Measurements from ENCODE around the gene ERI2. TPM values are rescaled to one million over a fixed set of nuclear protein-coding genes. Genes with fewer than 3 reads are reported as not detected.

Gene ERI2
- total and polyA plus RNA-seq, 2 of the 4 experiments (the other 2 are of a cell fraction): 7.5 to 10.2 TPM

- H3K4me2 ChIP-seq (ENCODE audit: low read depth, low read length): no peak overlapping the region
- no peak overlapping the region for H2BK20ac ChIP-seq (ENCODE audit: low read depth, low read length)
- peaks cover 2% of the 10 kb centered on the region; the same call in 1 of the 2 replicates for H3K36me3 ChIP-seq (ENCODE audit: control insufficient read depth, insufficient read depth, low read length)
- H4K20me1 ChIP-seq (ENCODE audit: insufficient read depth, low read length): no peaks in the 10 kb centered on the region
- H3K4me3 ChIP-seq (ENCODE audit: insufficient read depth, low read depth, low read length): no peak overlapping the region
- dilution Hi-C loops (cut with HindIII; ENCODE audit: low sequenced_read_pairs, unreplicated experiment) (no loop called here), in situ Hi-C loops (cut with MboI; ENCODE audit: low sequenced_read_pairs) (no loop called here), intact Hi-C loops (cut with micrococcal nuclease) (no loop called here)
- 93% methylated on average over 5 of the region's 6 CpGs; no CpG with 5 or more reads in 1 of the 2 experiments for WGBS, 2 experiments (ENCODE audit: extremely low coverage in 2 of 2, insufficient read length in 1 of 2)
- no peak overlapping the region for H3K56ac ChIP-seq (ENCODE audit: extremely low read depth, insufficient read depth, low read length)
- no peak overlapping the region for H2AFZ ChIP-seq (replicated peaks; ENCODE audit: low read length, poor library complexity)
- no peak overlapping the region for H2BK120ac ChIP-seq (ENCODE audit: low read depth, low read length)
- no peak overlapping the region for H2BK15ac ChIP-seq (ENCODE audit: low read depth, low read length)
- H4K91ac ChIP-seq (ENCODE audit: insufficient read depth, low read depth, low read length): no peak overlapping the region
- H4K8ac ChIP-seq (ENCODE audit: low read depth in 2 of 2, low read length in 2 of 2): no peak overlapping the region
- no peak overlapping the region for H3K14ac ChIP-seq (replicated peaks; ENCODE audit: low read depth, low read length)
- DNase-seq (no peak), ATAC-seq (ENCODE audit: low read depth) (no peak)
- H4K5ac ChIP-seq (ENCODE audit: low read depth, low read length): no peak overlapping the region
- no peak overlapping the region for H3K18ac ChIP-seq (ENCODE audit: low read depth, low read length)
- H3K27me3 ChIP-seq (ENCODE audit: control insufficient read depth, insufficient read depth, low read length): no peaks in the 10 kb centered on the region
- H2BK5ac ChIP-seq (ENCODE audit: low read depth, low read length, poor library complexity, severe bottlenecking): no peak overlapping the region
- no TSS peak for BruUV-seq (replicated peaks)
- no peak overlapping the region for H2AK5ac ChIP-seq (ENCODE audit: low read depth, low read length)
- no peak overlapping the region for H2AK9ac ChIP-seq (replicated peaks; ENCODE audit: low read depth, low read length, poor library complexity)
- ChIA-PET POLR2A (ENCODE audit: unreplicated experiment) (no interaction called here), CTCF (interaction anchor here (1.2 kb wide), 1 partner anchor 237 kb away, joined by 3 read pairs; no protein-coding TSS in a partner anchor)
- no peak overlapping the region for H3K4ac ChIP-seq (ENCODE audit: low read depth, low read length)
- H3K23ac ChIP-seq (ENCODE audit: low read depth, low read length): no peak overlapping the region
- H3K9me1 ChIP-seq (ENCODE audit: insufficient read depth, low read length): no peaks in the 10 kb centered on the region
- H3K27ac ChIP-seq (ENCODE audit: insufficient read depth, low read length): no peak overlapping the region
- no peaks in the 10 kb centered on the region for H3K9me3 ChIP-seq (ENCODE audit: control insufficient read depth, insufficient read depth, low read length)
- peaks cover 0 to 2% of the 10 kb centered on the region in 2 experiments; a peak in 1 of 4 replicates for H3K79me1 ChIP-seq (ENCODE audit: low read depth in 1 of 2, low read length in 2 of 2)
- H3K4me1 ChIP-seq (ENCODE audit: control insufficient read depth, insufficient read depth, low read length): peaks cover 2% of the 10 kb centered on the region
- no peak overlapping the region for H3K9ac ChIP-seq (ENCODE audit: low read depth, low read length)
- TF ChIP-seq MAZ (IDR thresholded peaks at IDR 0.05; ENCODE audit: borderline replicate concordance, low read depth, low read length): no peak
- TF ChIP-seq RFX5 (IDR thresholded peaks at IDR 0.05; ENCODE audit: low read depth, low read length): no peak
- TF ChIP-seq RAD21 (IDR thresholded peaks at IDR 0.05; ENCODE audit: low read length): no peak
- no peak for TF ChIP-seq ELK1 (IDR thresholded peaks at IDR 0.05; ENCODE audit: borderline replicate concordance, low read depth, low read length)
- TF ChIP-seq MXI1 (IDR thresholded peaks at IDR 0.05; ENCODE audit: borderline replicate concordance, low read depth, low read length): no peak
- TF ChIP-seq SMC3 (IDR thresholded peaks at IDR 0.05; ENCODE audit: low read depth, low read length): no peak
- TF ChIP-seq RCOR1 (IDR thresholded peaks at IDR 0.05; ENCODE audit: insufficient replicate concordance, low read length): no peak
- TF ChIP-seq MAFK (IDR thresholded peaks at IDR 0.05; ENCODE audit: low read depth, low read length): no peak
- TF ChIP-seq USF2 (IDR thresholded peaks at IDR 0.05; ENCODE audit: low read depth, low read length): no peak
- no peak for TF ChIP-seq FOS (IDR thresholded peaks at IDR 0.05; ENCODE audit: low read depth, low read length)
- TF ChIP-seq POLR2A (IDR thresholded peaks at IDR 0.05; ENCODE audit: low read depth, low read length): no peak
- TF ChIP-seq CHD1 (IDR thresholded peaks at IDR 0.05; ENCODE audit: low read depth, low read length): no peak
These were observed 39.8 kb upstream of the ERI2 start for GRCh38 chr16:20846030-20846429.

Measured in IMR-90 (cell line).